Lower lobe of right lung (tissue), 2 donors: Measurements from ENCODE around the gene MBD5. TPM values are rescaled to one million over a fixed set of nuclear protein-coding genes. Genes with fewer than 3 reads are reported as not detected.

Experiments used
- ATAC-seq, 2 donors: fragments of 200-7000 bp; cut with Tn5 transposase; one replicate each; pipeline ENCODE4 v1.9.1; 2020 to 2022; ENCODE audit warnings: mild to moderate bottlenecking in 2 of 2, moderate library complexity in 2 of 2
- DNase-seq: peaks from one replicate; pipeline ENCODE4 v3.0.0-alpha.2; 2020
- H3K27ac ChIP-seq: fragments of 200-600 bp; one replicate; pipeline ENCODE4 v1.8.0; 2022
- H3K27me3 ChIP-seq: fragments of 200-600 bp; one replicate; pipeline ENCODE4 v1.8.0; 2022; ENCODE audit warnings: low read depth
- H3K36me3 ChIP-seq: fragments of 200-600 bp; one replicate; pipeline ENCODE4 v1.8.0; 2022; ENCODE audit warnings: mild to moderate bottlenecking
- H3K4me1 ChIP-seq: fragments of 200-600 bp; one replicate; pipeline ENCODE4 v1.8.0; 2022
- H3K4me3 ChIP-seq: fragments of 200-600 bp; one replicate; pipeline ENCODE4 v1.8.0; 2022; ENCODE audit warnings: mild to moderate bottlenecking
- H3K9me3 ChIP-seq: fragments of 200-600 bp; one replicate; pipeline ENCODE4 v1.8.0; 2022
- intact Hi-C: fragments of 100-400 bp; cut with DNase I; formaldehyde crosslinking; loops from one replicate; pipeline ENCODE4 v1.11.0; 2022
- total RNA-seq: library from RNA; stranded (reverse); fragmentation: NEBNext Ultra II Directional; extraction: Animal tissue kit (Norgen Biotek cat#: 25700); gene quantifications from one replicate; pipeline ENCODE4 v1.2.1, GENCODE V29; 2021
- TF ChIP-seq, protein P1 (sequence below): fragments of 200-600 bp; IDR thresholded peaks from one replicate; pipeline ENCODE4 v1.8.0; 2022; ENCODE audit warnings: antibody characterized with exemption, mild to moderate bottlenecking
- donor health status: DM: no; HTN: yes; CAD: no; lungs with severe emphysema.

The MBD5 gene
- total RNA-seq, 1 donor from 2014 or later: 46.3 TPM

GRCh38 chr2:148110184-148110583 is 89.3 kb downstream of the MBD5 start:
- ATAC-seq (no peak), DNase-seq (no peak)
- Histone ChIP-seq H3K36me3 (no peaks in the 10 kb centered on the region), H3K4me1 (no peaks in the 10 kb centered on the region), H3K27me3 (no peaks in the 10 kb centered on the region), H3K4me3 (no peak overlapping the region), H3K9me3 (no peaks in the 10 kb centered on the region), H3K27ac (no peak overlapping the region)
- intact Hi-C loops: no loop called here
- TF ChIP-seq, protein P1, sequence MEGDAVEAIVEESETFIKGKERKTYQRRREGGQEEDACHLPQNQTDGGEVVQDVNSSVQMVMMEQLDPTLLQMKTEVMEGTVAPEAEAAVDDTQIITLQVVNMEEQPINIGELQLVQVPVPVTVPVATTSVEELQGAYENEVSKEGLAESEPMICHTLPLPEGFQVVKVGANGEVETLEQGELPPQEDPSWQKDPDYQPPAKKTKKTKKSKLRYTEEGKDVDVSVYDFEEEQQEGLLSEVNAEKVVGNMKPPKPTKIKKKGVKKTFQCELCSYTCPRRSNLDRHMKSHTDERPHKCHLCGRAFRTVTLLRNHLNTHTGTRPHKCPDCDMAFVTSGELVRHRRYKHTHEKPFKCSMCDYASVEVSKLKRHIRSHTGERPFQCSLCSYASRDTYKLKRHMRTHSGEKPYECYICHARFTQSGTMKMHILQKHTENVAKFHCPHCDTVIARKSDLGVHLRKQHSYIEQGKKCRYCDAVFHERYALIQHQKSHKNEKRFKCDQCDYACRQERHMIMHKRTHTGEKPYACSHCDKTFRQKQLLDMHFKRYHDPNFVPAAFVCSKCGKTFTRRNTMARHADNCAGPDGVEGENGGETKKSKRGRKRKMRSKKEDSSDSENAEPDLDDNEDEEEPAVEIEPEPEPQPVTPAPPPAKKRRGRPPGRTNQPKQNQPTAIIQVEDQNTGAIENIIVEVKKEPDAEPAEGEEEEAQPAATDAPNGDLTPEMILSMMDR: no peak

DNA sequence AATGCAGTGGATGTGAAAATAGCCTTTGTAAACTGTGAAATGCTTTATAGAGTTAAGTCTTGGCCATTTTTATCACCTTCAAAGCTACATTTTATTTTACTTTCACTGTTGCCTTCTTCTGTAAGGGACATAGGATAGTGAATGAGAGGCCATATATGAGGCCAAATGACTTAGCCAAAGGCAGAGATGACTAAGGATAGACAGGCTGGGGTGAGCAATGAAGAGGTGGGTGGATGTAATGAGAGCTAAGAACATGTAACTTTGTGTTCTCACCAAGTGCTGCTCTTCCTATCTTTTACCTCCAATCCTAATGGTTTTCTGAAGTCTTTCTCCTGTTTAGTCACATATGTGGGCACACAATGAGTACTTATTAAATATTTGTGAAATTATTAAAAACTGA is 101.9 kb downstream of the MBD5 start:
- no peaks in the 10 kb centered on the region for H3K4me1 ChIP-seq
- H3K27me3 ChIP-seq: no peaks in the 10 kb centered on the region
- intact Hi-C loops: no loop called here
- TF ChIP-seq, protein P1: no peak
- DNase-seq (no peak), ATAC-seq (no peak)
- H3K4me3 ChIP-seq: no peak overlapping the region
- H3K9me3 ChIP-seq: no peaks in the 10 kb centered on the region
- no peak overlapping the region for H3K27ac ChIP-seq
- H3K36me3 ChIP-seq: no peaks in the 10 kb centered on the region

- H3K9me3 ChIP-seq: no peaks in the 10 kb centered on the region
- no peak for ATAC-seq
These were observed 103.4 kb downstream of the MBD5 start for GRCh38 chr2:148124271-148124670.

DNA sequence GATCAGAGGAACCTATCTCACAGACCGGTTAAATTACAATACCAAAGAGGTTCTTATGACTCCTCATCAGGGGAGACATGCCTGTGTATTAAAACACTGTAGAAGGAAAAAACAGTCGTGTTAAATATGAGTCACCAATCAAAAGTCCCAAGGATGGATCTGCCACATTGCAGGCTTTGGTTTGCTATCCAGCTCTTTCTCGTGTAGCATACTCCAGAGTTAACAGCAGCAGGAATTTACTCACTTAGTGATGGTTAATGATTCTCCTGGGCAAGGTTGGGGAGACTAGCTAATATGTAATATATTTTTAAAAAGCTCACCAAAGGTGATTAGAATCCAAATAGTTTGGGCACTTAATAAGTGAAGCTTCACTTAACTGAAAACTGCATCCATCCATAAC is 109.7 kb downstream of the MBD5 start:
- no peak for ATAC-seq
- H3K36me3 ChIP-seq: no peaks in the 10 kb centered on the region
- no peak overlapping the region for H3K4me3 ChIP-seq
- TF ChIP-seq, protein P1: no peak
- DNase-seq: no peak
- intact Hi-C loops: no loop called here
- no peak overlapping the region for H3K27ac ChIP-seq
- H3K4me1 ChIP-seq: no peaks in the 10 kb centered on the region
- H3K9me3 ChIP-seq: no peaks in the 10 kb centered on the region
- H3K27me3 ChIP-seq: no peaks in the 10 kb centered on the region

More at GRCh38 chr2:148124271-148124670, 103.4 kb downstream of the MBD5 start:
- Histone ChIP-seq H3K4me3 (no peak overlapping the region), H3K36me3 (no peaks in the 10 kb centered on the region), H3K27ac (no peak overlapping the region), H3K27me3 (no peaks in the 10 kb centered on the region), H3K4me1 (no peaks in the 10 kb centered on the region)
- intact Hi-C loops: no loop called here
- TF ChIP-seq, protein P1: no peak
- no peak for DNase-seq

- ATAC-seq (no peak), DNase-seq (no peak)
- Histone ChIP-seq H3K4me1 (no peaks in the 10 kb centered on the region), H3K4me3 (no peak overlapping the region), H3K9me3 (no peaks in the 10 kb centered on the region), H3K27me3 (no peaks in the 10 kb centered on the region), H3K36me3 (no peaks in the 10 kb centered on the region), H3K27ac (no peak overlapping the region)
- intact Hi-C loops: no loop called here
- TF ChIP-seq, protein P1: no peak
These were observed 111.5 kb downstream of the MBD5 start for GRCh38 chr2:148132412-148132811.

- TF ChIP-seq, protein P1: no peak
- Histone ChIP-seq H3K4me1 (no peaks in the 10 kb centered on the region), H3K9me3 (no peaks in the 10 kb centered on the region), H3K36me3 (no peaks in the 10 kb centered on the region), H3K27me3 (no peaks in the 10 kb centered on the region), H3K27ac (no peak overlapping the region), H3K4me3 (no peak overlapping the region)
- intact Hi-C loops: no loop called here
- DNase-seq (no peak), ATAC-seq (no peak)
These were observed 114.8 kb downstream of the MBD5 start for GRCh38 chr2:148135705-148136104.
